OCI-LY1 (cell line): ENCODE data around the gene PEAR1.

ENCODE experiments used
- H2AFZ ChIP-seq: fragments of 200-600 bp; sonication (generic), shearing (Covaris generic); 2 replicates; pipeline ENCODE4 v1.6.0; 2014; ENCODE audit warnings: antibody characterized with exemption, mild to moderate bottlenecking, low read length
- H3F3A ChIP-seq: fragments of 200-600 bp; sonication (generic), shearing (Covaris generic); 2 replicates; pipeline ENCODE4 v1.6.0; 2014; ENCODE audit warnings: mild to moderate bottlenecking, antibody characterized with exemption, low read length, moderate library complexity; ENCODE audit not compliant: insufficient read depth
- H3K27ac ChIP-seq: fragments of 200-600 bp; sonication (generic); 2 replicates; pipeline ENCODE4 v1.5.1; 2014; ENCODE audit warnings: low read length, mixed run types, mild to moderate bottlenecking, low read depth; ENCODE audit not compliant: poor library complexity, severe bottlenecking
- H3K27me3 ChIP-seq: fragments of 200-600 bp; sonication (generic); 2 replicates; pipeline ENCODE4 v1.6.0; 2014; ENCODE audit warnings: antibody characterized with exemption, mild to moderate bottlenecking, low read length, moderate library complexity; ENCODE audit not compliant: insufficient read depth
- H3K36me3 ChIP-seq: fragments of 200-600 bp; sonication (generic); 2 replicates; pipeline ENCODE4 v1.6.1; 2014; ENCODE audit warnings: mild to moderate bottlenecking, antibody characterized with exemption, low read length, moderate library complexity, mixed read lengths; ENCODE audit not compliant: insufficient read depth
- H3K4me1 ChIP-seq: fragments of 200-600 bp; sonication (generic); 2 replicates; pipeline ENCODE4 v1.5.1; 2014; ENCODE audit warnings: mild to moderate bottlenecking, low read length, moderate library complexity; ENCODE audit not compliant: insufficient read depth, severe bottlenecking
- H3K4me2 ChIP-seq: fragments of 200-600 bp; sonication (generic), shearing (Covaris generic); 2 replicates; pipeline ENCODE4 v1.6.1; 2014; ENCODE audit warnings: low read length
- H3K4me3 ChIP-seq: fragments of 200-600 bp; sonication (generic); 2 replicates; pipeline ENCODE4 v1.5.1; 2014; ENCODE audit warnings: low read length, low read depth, mild to moderate bottlenecking, mixed read lengths; ENCODE audit not compliant: poor library complexity, severe bottlenecking
- H3K79me2 ChIP-seq: fragments of 200-600 bp; shearing (Covaris generic); 2 replicates; pipeline ENCODE4 v1.6.1; 2016; ENCODE audit warnings: mixed run types, low read length, mixed read lengths; ENCODE audit not compliant: insufficient read depth
- H3K9ac ChIP-seq: fragments of 200-600 bp; sonication (generic), shearing (Covaris generic); 2 replicates; pipeline ENCODE4 v1.6.1; 2014; ENCODE audit warnings: mild to moderate bottlenecking, low read length, mixed read lengths
- H3K9me2 ChIP-seq: fragments of 200-600 bp; sonication (generic), shearing (Covaris generic); 2 replicates; pipeline ENCODE4 v1.6.1; 2014; ENCODE audit warnings: low read depth, mild to moderate bottlenecking, low read length, mixed read lengths
- H3K9me3 ChIP-seq: fragments of 200-600 bp; shearing (Covaris generic); 2 replicates; pipeline ENCODE4 v1.6.1; 2014; ENCODE audit warnings: low read length, mixed read lengths
- H4K20me1 ChIP-seq: fragments of 200-600 bp; sonication (generic), shearing (Covaris generic); 2 replicates; pipeline ENCODE4 v1.6.0; 2016; ENCODE audit warnings: mild to moderate bottlenecking, low read length; ENCODE audit not compliant: insufficient read depth
- EZH2 ChIP-seq: fragments of 200-600 bp; sonication (generic), shearing (Covaris generic); IDR thresholded peaks from 2 replicates; pipeline ENCODE4 v1.8.0; 2017; ENCODE audit warnings: borderline replicate concordance, mixed run types, mild to moderate bottlenecking, antibody characterized with exemption, low read length, moderate library complexity, mixed read lengths
- TF ChIP-seq, protein P1 (sequence below): fragments of 200-600 bp; sonication (generic), shearing (Covaris generic); IDR thresholded peaks from 2 replicates; pipeline ENCODE4 v1.5.1; 2017; ENCODE audit warnings: mild to moderate bottlenecking, antibody characterized with exemption, low read length, moderate library complexity, mixed read lengths

Gene PEAR1

DNA sequence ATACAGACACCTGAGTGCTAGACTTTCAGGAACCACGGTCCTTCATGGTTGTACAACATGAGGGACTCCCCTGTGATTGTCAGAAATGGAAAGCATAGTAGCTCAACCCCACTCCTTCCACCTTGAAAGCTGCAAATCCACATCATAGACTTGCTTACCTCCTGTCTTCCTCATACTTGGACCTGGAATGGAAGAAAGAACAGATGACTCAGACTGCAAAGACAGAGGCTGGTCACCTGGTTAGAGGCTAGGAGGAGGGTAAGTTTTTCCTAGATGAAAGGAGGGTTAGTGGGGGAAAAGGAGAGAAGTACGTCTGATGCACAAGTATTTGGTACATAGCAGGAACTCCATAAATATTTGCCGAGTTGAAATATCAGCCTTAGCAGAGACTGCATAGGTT is 64.1 kb downstream of the PEAR1 start:
- no peak overlapping the region for H2AFZ ChIP-seq
- H3K4me2 ChIP-seq, result no peak overlapping the region
- no peaks in the 10 kb centered on the region for H3K36me3 ChIP-seq

DNA sequence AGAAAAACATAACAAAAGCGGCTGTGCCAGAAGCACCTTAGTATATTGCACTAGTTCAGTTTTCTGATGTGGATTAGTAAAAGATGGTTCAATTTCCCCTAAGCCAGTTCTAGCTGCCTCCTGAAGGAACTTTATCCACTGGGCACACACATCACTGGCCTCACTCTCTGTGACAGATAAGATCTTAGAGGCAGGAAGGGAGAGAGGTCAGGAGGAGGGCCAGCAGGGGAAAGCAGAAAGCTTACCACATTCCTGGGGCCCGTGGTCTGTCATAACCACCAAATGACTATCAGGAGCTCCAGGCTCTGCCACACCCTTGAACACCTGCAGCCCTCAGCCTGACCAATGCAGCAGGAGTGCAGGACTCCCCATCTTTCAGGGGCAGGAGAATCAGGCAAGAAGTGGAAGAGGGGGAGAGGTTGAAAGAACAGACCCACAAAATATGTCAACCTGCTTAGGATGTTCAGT is 64.8 kb downstream of the PEAR1 start:
- Histone ChIP-seq H3K9me3 (no peaks in the 10 kb centered on the region), H3K27me3 (0 out of 2 replicates have a peak, but pooled peaks cover 3% of the 10 kb centered on the region), H2AFZ (no peak overlapping the region), H3K9me2 (no peaks in the 10 kb centered on the region), H3K4me2 (no peak overlapping the region), H3K4me1 (peaks cover 1% of the 10 kb centered on the region), H3K4me3 (no peak overlapping the region), H3K36me3 (no peaks in the 10 kb centered on the region), H3F3A (no peaks in the 10 kb centered on the region), H4K20me1 (no peaks in the 10 kb centered on the region), H3K79me2 (no peaks in the 10 kb centered on the region), H3K9ac (no peak overlapping the region), H3K27ac (no peak overlapping the region)
- no peak for TF ChIP-seq EZH2
- TF ChIP-seq, protein P1, sequence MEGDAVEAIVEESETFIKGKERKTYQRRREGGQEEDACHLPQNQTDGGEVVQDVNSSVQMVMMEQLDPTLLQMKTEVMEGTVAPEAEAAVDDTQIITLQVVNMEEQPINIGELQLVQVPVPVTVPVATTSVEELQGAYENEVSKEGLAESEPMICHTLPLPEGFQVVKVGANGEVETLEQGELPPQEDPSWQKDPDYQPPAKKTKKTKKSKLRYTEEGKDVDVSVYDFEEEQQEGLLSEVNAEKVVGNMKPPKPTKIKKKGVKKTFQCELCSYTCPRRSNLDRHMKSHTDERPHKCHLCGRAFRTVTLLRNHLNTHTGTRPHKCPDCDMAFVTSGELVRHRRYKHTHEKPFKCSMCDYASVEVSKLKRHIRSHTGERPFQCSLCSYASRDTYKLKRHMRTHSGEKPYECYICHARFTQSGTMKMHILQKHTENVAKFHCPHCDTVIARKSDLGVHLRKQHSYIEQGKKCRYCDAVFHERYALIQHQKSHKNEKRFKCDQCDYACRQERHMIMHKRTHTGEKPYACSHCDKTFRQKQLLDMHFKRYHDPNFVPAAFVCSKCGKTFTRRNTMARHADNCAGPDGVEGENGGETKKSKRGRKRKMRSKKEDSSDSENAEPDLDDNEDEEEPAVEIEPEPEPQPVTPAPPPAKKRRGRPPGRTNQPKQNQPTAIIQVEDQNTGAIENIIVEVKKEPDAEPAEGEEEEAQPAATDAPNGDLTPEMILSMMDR, result no peak

More for the DNA sequence above, 64.1 kb downstream of the PEAR1 start:
- no peaks in the 10 kb centered on the region for H3K9me2 ChIP-seq
- no peak overlapping the region for H3K4me3 ChIP-seq
- no peaks in the 10 kb centered on the region for H3K79me2 ChIP-seq
- no peaks in the 10 kb centered on the region for H4K20me1 ChIP-seq
- H3F3A ChIP-seq, result no peaks in the 10 kb centered on the region
- no peaks in the 10 kb centered on the region for H3K9me3 ChIP-seq
- H3K9ac ChIP-seq, result no peak overlapping the region
- H3K27me3 ChIP-seq, result 0 out of 2 replicates have a peak, but pooled peaks cover 3% of the 10 kb centered on the region
- no peaks in the 10 kb centered on the region for H3K4me1 ChIP-seq
- H3K27ac ChIP-seq, result no peak overlapping the region
- TF ChIP-seq EZH2, result no peak
- TF ChIP-seq, protein P1, result no peak

DNA sequence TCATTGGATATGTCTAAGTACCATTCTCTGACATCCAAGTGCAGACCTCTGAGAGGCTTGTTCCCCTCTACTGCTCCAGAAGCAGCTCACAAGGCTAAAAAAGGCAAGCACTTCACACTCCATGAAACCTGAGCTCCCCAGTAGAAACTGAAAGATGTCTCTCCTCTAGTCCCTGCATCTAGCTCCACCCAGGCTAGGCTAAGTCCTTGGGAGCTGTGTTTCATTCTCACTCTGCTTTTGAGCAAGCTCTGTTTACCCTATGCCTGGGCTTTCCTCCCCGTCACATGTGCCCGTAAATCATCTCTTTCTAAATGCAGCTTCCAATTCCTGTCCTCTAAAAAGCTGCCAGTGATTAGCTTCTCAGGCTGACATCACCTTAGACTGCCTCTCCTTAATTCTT is 65.9 kb downstream of the PEAR1 start:
- Histone ChIP-seq H3K27me3 (0 out of 2 replicates have a peak, but pooled peaks cover 3% of the 10 kb centered on the region), H3K9me2 (no peaks in the 10 kb centered on the region), H2AFZ (no peak overlapping the region), H3K27ac (no peak overlapping the region), H3F3A (no peaks in the 10 kb centered on the region), H3K9me3 (no peaks in the 10 kb centered on the region), H3K4me3 (no peak overlapping the region), H3K79me2 (no peaks in the 10 kb centered on the region), H3K36me3 (no peaks in the 10 kb centered on the region), H3K4me2 (no peak overlapping the region), H4K20me1 (no peaks in the 10 kb centered on the region), H3K4me1 (peaks cover 7% of the 10 kb centered on the region), H3K9ac (no peak overlapping the region)
- no peak for TF ChIP-seq EZH2
- TF ChIP-seq, protein P1, result no peak
